Trophoblast cell (in vitro differentiated cells and primary cell): ENCODE measurements around the gene GKAP1.

Experiments used
- DNase-seq, 2 donors: peaks; one replicate each; pipeline ENCODE4 v3.0.0-alpha.2; 2016
- H2AFZ ChIP-seq: 2 replicates; pipeline ENCODE4 v1.6.1; 2013; ENCODE audit warnings: low read length, moderate library complexity, mild to moderate bottlenecking; ENCODE audit not compliant: insufficient read depth, poor library complexity
- H2AK5ac ChIP-seq: 2 replicates; pipeline ENCODE4 v1.6.1; 2013; ENCODE audit warnings: mild to moderate bottlenecking, low read length
- H2BK120ac ChIP-seq: 2 replicates; pipeline ENCODE4 v1.6.1; 2013; ENCODE audit warnings: low read length, mild to moderate bottlenecking, moderate library complexity; ENCODE audit not compliant: insufficient read depth, poor library complexity
- H2BK12ac ChIP-seq: 2 replicates; pipeline ENCODE4 v1.6.1; 2013; ENCODE audit warnings: mild to moderate bottlenecking, low read length, moderate library complexity
- H2BK5ac ChIP-seq: 2 replicates; pipeline ENCODE4 v1.6.1; 2013; ENCODE audit warnings: low read length, low read depth, moderate library complexity, mild to moderate bottlenecking; ENCODE audit not compliant: poor library complexity
- H3K14ac ChIP-seq: 2 replicates; pipeline ENCODE4 v1.6.1; 2013; ENCODE audit warnings: mild to moderate bottlenecking, low read length
- H3K18ac ChIP-seq: 2 replicates; pipeline ENCODE4 v1.6.1; 2013; ENCODE audit warnings: mild to moderate bottlenecking, low read length
- H3K23ac ChIP-seq: 2 replicates; pipeline ENCODE4 v1.6.1; 2013; ENCODE audit warnings: low read length
- H3K27ac ChIP-seq: 2 replicates; pipeline ENCODE4 v1.5.1; 2013; ENCODE audit warnings: low read depth, mild to moderate bottlenecking, inconsistent platforms, low read length, moderate library complexity
- H3K27me3 ChIP-seq: 2 replicates; pipeline ENCODE4 v1.6.1; 2013; ENCODE audit warnings: inconsistent platforms, mild to moderate bottlenecking, low read length, moderate library complexity; ENCODE audit not compliant: insufficient read depth
- H3K36me3 ChIP-seq, 2 experiments: 1 replicate in 1 of 2; 2 replicates in 1 of 2; pipeline ENCODE4 v1.6.1; 2013; ENCODE audit warnings: low read length in 2 of 2, mild to moderate bottlenecking in 2 of 2, moderate library complexity in 1 of 2; ENCODE audit not compliant: insufficient read depth in 2 of 2, control insufficient read depth in 1 of 2
- H3K4ac ChIP-seq: 2 replicates; pipeline ENCODE4 v1.6.1; 2013; ENCODE audit warnings: low read depth, mild to moderate bottlenecking, low read length, moderate library complexity
- H3K4me1 ChIP-seq, 2 experiments: 1 replicate in 1 of 2; 2 replicates in 1 of 2; pipeline ENCODE4 v1.6.1; 2013; ENCODE audit warnings: low read length in 2 of 2, mild to moderate bottlenecking in 2 of 2, moderate library complexity in 1 of 2; ENCODE audit not compliant: insufficient read depth in 2 of 2, control insufficient read depth in 1 of 2
- H3K4me2 ChIP-seq: 2 replicates; pipeline ENCODE4 v1.6.1; 2013; ENCODE audit warnings: inconsistent platforms, mild to moderate bottlenecking, low read length, moderate library complexity
- H3K4me3 ChIP-seq: 2 replicates; pipeline ENCODE4 v1.5.1; 2013; ENCODE audit warnings: mild to moderate bottlenecking, low read depth, low read length, inconsistent platforms
- H3K79me1 ChIP-seq: one replicate; pipeline ENCODE4 v1.6.1; 2013; ENCODE audit warnings: low read length
- H3K79me2 ChIP-seq: 2 replicates; pipeline ENCODE4 v1.6.1; 2013; ENCODE audit warnings: low read length, mild to moderate bottlenecking; ENCODE audit not compliant: control insufficient read depth, insufficient read depth, poor library complexity
- H3K9ac ChIP-seq: 2 replicates; pipeline ENCODE4 v1.6.1; 2013; ENCODE audit warnings: mild to moderate bottlenecking, low read length
- H3K9me3 ChIP-seq: 2 replicates; pipeline ENCODE4 v1.6.1; 2013; ENCODE audit warnings: low read depth, mild to moderate bottlenecking, control low read depth, inconsistent platforms, low read length; ENCODE audit not compliant: insufficient read depth
- H4K12ac ChIP-seq: 2 replicates; pipeline ENCODE4 v1.6.1; 2013; ENCODE audit warnings: low read depth, mild to moderate bottlenecking, low read length, moderate library complexity
- H4K8ac ChIP-seq: 2 replicates; pipeline ENCODE4 v1.6.1; 2013; ENCODE audit warnings: low read depth, mild to moderate bottlenecking, low read length, moderate library complexity
- H4K91ac ChIP-seq: one replicate; pipeline ENCODE4 v1.6.1; 2013; ENCODE audit warnings: low read depth, mild to moderate bottlenecking, low read length, moderate library complexity
- WGBS: extraction: QIAGEN DNeasy Blood & Tissue Kit; methylation state at CpG from one replicate; pipeline ENCODE4 v1.1.7; 2013; ENCODE audit warnings: missing lambda C conversion rate; ENCODE audit not compliant: insufficient read length, insufficient coverage; ENCODE audit errors: extremely low coverage; 5-methylcytosine and 5-hydroxymethylcytosine counted together

GKAP1 gene

GRCh38 chr9:83698976-83699585 lies 118.5 kb downstream of the GKAP1 start:
- WGBS, result no CpG with 5 or more reads among the region's 4 CpGs
- Histone ChIP-seq H3K4me1 (no peaks in the 10 kb centered on the region), H4K91ac (no peak overlapping the region), H2BK5ac (no peak overlapping the region), H2AK5ac (no peak overlapping the region), H3K4me2 (no peak overlapping the region), H4K8ac (no peak overlapping the region), H3K4me3 (no peak overlapping the region), H2AFZ (no peak overlapping the region), H3K27ac (no peak overlapping the region), H3K36me3 (peaks cover 0 to 3% of the 10 kb centered on the region in 2 experiments), H3K9ac (no peak overlapping the region), H2BK120ac (no peak overlapping the region), H3K79me1 (no peaks in the 10 kb centered on the region), H3K9me3 (no peaks in the 10 kb centered on the region), H3K14ac (no peak overlapping the region), H3K79me2 (peaks cover 19% of the 10 kb centered on the region), H4K12ac (no peak overlapping the region), H3K23ac (no peak overlapping the region), H2BK12ac (no peak overlapping the region), H3K27me3 (no peaks in the 10 kb centered on the region), H3K4ac (peak overlapping the region; percentile 97), H3K18ac (no peak overlapping the region)
- no peak for DNase-seq

- no peak overlapping the region for H2AFZ ChIP-seq
- no peak overlapping the region for H2BK120ac ChIP-seq
- H3K14ac ChIP-seq, result no peak overlapping the region
- no peak overlapping the region for H3K9ac ChIP-seq
- no peak overlapping the region for H2BK5ac ChIP-seq
- no peak overlapping the region for H4K12ac ChIP-seq
- no peak overlapping the region for H2BK12ac ChIP-seq
- H3K4me3 ChIP-seq, result no peak overlapping the region
- no peak overlapping the region for H4K91ac ChIP-seq
- no peaks in the 10 kb centered on the region for H3K4me1 ChIP-seq
- H3K79me1 ChIP-seq, result no peaks in the 10 kb centered on the region
- H4K8ac ChIP-seq, result no peak overlapping the region
- H3K23ac ChIP-seq, result no peak overlapping the region
- no peak overlapping the region for H3K18ac ChIP-seq
- H3K4ac ChIP-seq, result peak overlapping the region; percentile 95
- no peak for DNase-seq
- no peak overlapping the region for H3K4me2 ChIP-seq
- no peaks in the 10 kb centered on the region for H3K36me3 ChIP-seq
- H2AK5ac ChIP-seq, result no peak overlapping the region
- H3K27ac ChIP-seq, result no peak overlapping the region
- H3K79me2 ChIP-seq, result peaks cover 3% of the 10 kb centered on the region
- WGBS, result no CpG with 5 or more reads among the region's 3 CpGs
- no peaks in the 10 kb centered on the region for H3K9me3 ChIP-seq
- H3K27me3 ChIP-seq, result no peaks in the 10 kb centered on the region
These were observed 126.1 kb downstream of the GKAP1 start for GRCh38 chr9:83691492-83691891.
